HepG2 (cell line): ENCODE measurements around the gene AKAP8. TPM values are rescaled to one million over a fixed set of nuclear protein-coding genes. Genes with fewer than 3 reads are reported as not detected.
A peak's percentile ranks its signal among the peaks of the same experiment; 100 is the strongest.
"Not testable (repeated sequence)": the region's sequence is repeated elsewhere in the genome, so short reads cannot be mapped to it uniquely, and the experiment has no call there.

Experiments
- ATAC-seq: fragments of 200-7000 bp; cut with Tn5 transposase; 3 replicates; pipeline ENCODE4 v1.9.1; 2020; ENCODE audit warnings: mild to moderate bottlenecking, moderate library complexity
- BruUV-seq: library from RNA; stranded (reverse); fragments of 400-500 nt; replicated peaks from 2 replicates; lab custom pipeline; 2021; lab: Mats Ljungman, UMichigan
- CTCF ChIA-PET: fragments of 300-600 bp; formaldehyde crosslinking; extraction: SDS; loops from one replicate; lab custom pipeline; 2021; ENCODE audit warnings: low total read pairs, inconsistent platforms, low intra/inter-chr PET ratio; lab: Yijun Ruan, JAX
- POLR2A ChIA-PET: fragments of 350-600 bp; sonication (Branson Sonifier 250); formaldehyde crosslinking; loops from one replicate; lab custom pipeline; 2020; ENCODE audit warnings: antibody characterized with exemption, inconsistent platforms; lab: Yijun Ruan, JAX
- DNase-seq: peaks from one replicate; pipeline ENCODE4 v3.0.0-alpha.2; 2015; ENCODE audit warnings: low spot score
- FAIRE-seq: peaks from 3 replicates; lab custom pipeline; 2011; peaks lifted over from hg19 to GRCh38; lab: Jason Lieb, UNC
- H2AFZ ChIP-seq: one replicate; pipeline ENCODE4 v1.6.1; 2011; ENCODE audit warnings: low read length, inconsistent platforms
- H3K27ac ChIP-seq: fragments of 300-600 bp; 3 replicates; pipeline ENCODE4 v1.8.0; 2011; ENCODE audit warnings: mixed run types, mild to moderate bottlenecking, mixed read lengths, low read length, inconsistent platforms; ENCODE audit not compliant: insufficient read depth; ENCODE audit errors: extremely low read length
- H3K27me3 ChIP-seq, 2 experiments: fragments of 200-600 bp in 1 of 2; 2 replicates in 1 of 2; 3 replicates in 1 of 2; pipeline versions ENCODE4 v1.6.0 to v1.8.0; 2011; ENCODE audit warnings: low read length in 2 of 2, mild to moderate bottlenecking in 2 of 2, moderate library complexity in 2 of 2, inconsistent platforms in 1 of 2; ENCODE audit not compliant: insufficient read depth in 2 of 2, control insufficient read depth in 1 of 2
- H3K36me3 ChIP-seq, 2 experiments: fragments of 200-600 bp in 1 of 2; replicated peaks in 1 of 2; 2 replicates in 1 of 2; 3 replicates in 1 of 2; pipeline versions ENCODE4 v1.5.1 to v1.8.0; 2011; ENCODE audit warnings: low read length in 2 of 2, inconsistent platforms in 1 of 2; ENCODE audit not compliant: insufficient read depth in 2 of 2, control insufficient read depth in 1 of 2
- H3K4me1 ChIP-seq: 2 replicates; pipeline ENCODE4 v1.5.1; 2012; ENCODE audit warnings: low read length, inconsistent platforms; ENCODE audit not compliant: insufficient read depth
- H3K4me2 ChIP-seq: 2 replicates; pipeline ENCODE4 v1.6.0; 2011; ENCODE audit warnings: low read depth, low read length, inconsistent platforms
- H3K4me3 ChIP-seq, 3 experiments: fragments of 200-600 bp in 1 of 3; sonication (generic), shearing (Covaris generic) in 1 of 3; replicated peaks in 1 of 3; 2 replicates each; pipeline ENCODE4 v1.5.1; 2011 to 2016; ENCODE audit warnings: low read length in 3 of 3, inconsistent platforms in 2 of 3, low read depth in 2 of 3, mild to moderate bottlenecking in 2 of 3, control low read depth in 1 of 3, mixed read lengths in 1 of 3; ENCODE audit not compliant: insufficient read depth in 1 of 3
- H3K79me2 ChIP-seq: one replicate; pipeline ENCODE4 v1.6.1; 2011; ENCODE audit warnings: low read length, inconsistent platforms; ENCODE audit not compliant: insufficient read depth
- H3K9ac ChIP-seq: 2 replicates; pipeline ENCODE4 v1.6.0; 2011; ENCODE audit warnings: mild to moderate bottlenecking, low read depth, low read length, inconsistent platforms; ENCODE audit not compliant: insufficient read depth
- H3K9me3 ChIP-seq: 2 replicates; pipeline ENCODE4 v1.5.1; 2012; ENCODE audit warnings: mild to moderate bottlenecking, low read length
- H4K20me1 ChIP-seq: 2 replicates; pipeline ENCODE4 v1.6.0; 2011; ENCODE audit warnings: inconsistent platforms, mild to moderate bottlenecking, low read length, moderate library complexity; ENCODE audit not compliant: insufficient read depth
- AGO1 ChIP-seq: fragments of 200-400 bp; formaldehyde crosslinking; IDR thresholded peaks from 2 replicates; pipeline ENCODE4 v1.6.1; 2017; ENCODE audit warnings: mild to moderate bottlenecking, low read depth, low read length, moderate library complexity; ENCODE audit not compliant: poor library complexity, severe bottlenecking
- ZNF121 ChIP-seq: sonication (generic); formaldehyde crosslinking; IDR thresholded peaks from 2 replicates; pipeline ENCODE4 v1.5.0; 2020; ENCODE audit warnings: mild to moderate bottlenecking, missing genetic modification reagents
- WGBS: methylation state at CpG from one replicate; pipeline ENCODE4 v1.1.6; 2017; ENCODE audit warnings: low lambda C conversion rate; 5-methylcytosine and 5-hydroxymethylcytosine counted together
- in situ Hi-C: cut with HindIII; loops from 2 replicates; pipeline ENCODE4 v1.10.0; 2017; ENCODE audit warnings: low pct_unique_long_range_greater_than_20kb; ENCODE audit not compliant: extremely low pct_ligation_motif_present
- intact Hi-C: fragments of 100-400 bp; cut with micrococcal nuclease; formaldehyde crosslinking; loops from one replicate; pipeline ENCODE4 v1.10.0; 2022; ENCODE audit not compliant: unreplicated experiment
- polyA plus RNA-seq, 8 experiments: library from polyadenylated mRNA; depleted of rRNA in 3 of 8; stranded (reverse) in 7 of 8; unstranded in 1 of 8; fragments of >200 nt; fragmentation: Illumina TruSeq in 4 of 8; extraction: Trizol in 4 of 8; gene quantifications; 2 replicates each; pipeline versions ENCODE4 v1.2.1 to v1.2.3, GENCODE V29; 2011 to 2016; ENCODE audit warnings: low read depth in 4 of 8, missing spikeins in 1 of 8, mixed read lengths in 1 of 8; ENCODE audit not compliant: insufficient read depth in 1 of 8
- total RNA-seq, 5 experiments: library from RNA; depleted of rRNA; stranded (reverse); fragments of >200 nt; fragmentation: Illumina TruSeq; extraction: Trizol; gene quantifications; 2 replicates each; pipeline ENCODE4 v1.2.3, GENCODE V29; 2016; ENCODE audit warnings: low read depth in 1 of 5

AKAP8 gene
- total and polyA plus RNA-seq, 2 of the 13 experiments (the other 11 are each of a cell fraction or from before 2014, with no cell fraction given): 15.9 to 22.1 TPM

GRCh38 chr19:15353908-15354307 is 25.7 kb downstream of the AKAP8 start:
- no peaks in the 10 kb centered on the region for H3K4me1 ChIP-seq
- no peak overlapping the region for H3K9ac ChIP-seq
- ChIA-PET CTCF (no interaction called here), POLR2A (no interaction called here)
- in situ Hi-C loops: no loop called here
- H3K9me3 ChIP-seq: no peaks in the 10 kb centered on the region
- BruUV-seq: no TSS peak
- 72% methylated on average over 4 of the region's 4 CpGs for WGBS
- H3K27me3 ChIP-seq: no peaks in the 10 kb centered on the region
- intact Hi-C loops: no loop called here
- H3K36me3 ChIP-seq: peaks cover 21 to 35% of the 10 kb centered on the region in 2 experiments
- H2AFZ ChIP-seq: no peak overlapping the region
- H4K20me1 ChIP-seq: no peaks in the 10 kb centered on the region
- TF ChIP-seq ZNF121 (CRISPR knock-in tag) (peak; percentile 65; the same call in 1 of the 2 replicates), AGO1 (no peak)
- H3K27ac ChIP-seq: no peak overlapping the region
- no peak overlapping the region for H3K4me3 ChIP-seq
- H3K4me2 ChIP-seq: no peak overlapping the region
- no peak for ATAC-seq
- DNase-seq: no peak
- no peaks in the 10 kb centered on the region for H3K79me2 ChIP-seq
- FAIRE-seq: no peak

DNA sequence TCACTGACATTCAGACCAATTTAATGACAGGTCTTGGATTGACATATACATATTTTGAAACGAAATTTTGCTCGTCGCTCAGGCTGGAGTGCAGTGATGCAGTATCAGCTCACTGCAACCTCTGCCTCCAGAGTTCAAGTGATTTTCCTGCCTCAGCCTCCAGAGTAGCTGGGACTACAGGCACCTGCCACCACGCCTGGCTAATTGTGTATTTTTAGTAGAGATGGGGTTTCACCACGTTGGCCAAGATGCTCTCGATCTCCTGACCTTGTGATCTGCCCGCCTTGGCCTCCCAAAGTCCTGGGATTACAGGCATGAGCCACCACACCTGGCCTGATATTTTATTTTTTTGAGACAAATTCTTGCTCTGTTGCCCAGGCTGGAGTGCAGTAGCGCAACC is 27.1 kb downstream of the AKAP8 start:
- H3K9me3 ChIP-seq, H3K4me2 ChIP-seq, ATAC-seq, H3K9ac ChIP-seq, DNase-seq, H3K27ac ChIP-seq, H3K27me3 ChIP-seq, H4K20me1 ChIP-seq, BruUV-seq, in situ Hi-C loops, H3K4me3 ChIP-seq, FAIRE-seq, POLR2A ChIA-PET, H3K79me2 ChIP-seq, H2AFZ ChIP-seq, H3K4me1 ChIP-seq, intact Hi-C loops, CTCF ChIA-PET: not testable (repeated sequence)
- WGBS: over 99% methylated on average over 8 of the region's 8 CpGs
- peaks cover 11 to 23% of the 10 kb centered on the region in 2 experiments; a peak in 4 of 5 replicates for H3K36me3 ChIP-seq
